H1 (cell line): ENCODE measurements around the gene IRF5. TPM values are rescaled to one million over a fixed set of nuclear protein-coding genes. Genes with fewer than 3 reads are reported as not detected.

Experiments
- ASH2L ChIP-seq: fragments of 200-600, 300-600 bp; sonication (generic); IDR thresholded peaks from one replicate; pipeline ENCODE4 v1.7.1; 2017; ENCODE audit warnings: low read length
- NANOG ChIP-seq: IDR thresholded peaks from 2 replicates; pipeline ENCODE4 v1.6.1; 2011; ENCODE audit warnings: low read length, low read depth, mild to moderate bottlenecking, inconsistent platforms; ENCODE audit not compliant: insufficient read depth, poor library complexity, severe bottlenecking
- polyA plus RNA-seq, 7 experiments: library from polyadenylated mRNA; depleted of rRNA in 3 of 7; stranded (reverse) in 5 of 7; unstranded in 2 of 7; fragments of >200 nt in 5 of 7; fragments of 200-250 nt in 2 of 7; gene quantifications; 1 replicate in 5 of 7; 2 replicates in 1 of 7; 4 replicates in 1 of 7; pipeline versions ENCODE4 v1.2.1 to v1.2.3, GENCODE V29; 2011 to 2013; ENCODE audit warnings: missing spikeins in 2 of 7, mixed read lengths in 2 of 7
- total RNA-seq: library from RNA; stranded (reverse); fragmentation: NEBNext Ultra II Directional; extraction: Animal tissue kit (Norgen Biotek cat#: 25700); gene quantifications from 2 replicates; pipeline ENCODE4 v1.2.1, GENCODE V29; 2021
- TF ChIP-seq, protein P1 (sequence below): fragments of 300-600 bp; sonication (generic); IDR thresholded peaks from 2 replicates; pipeline ENCODE4 v1.7.1; 2012; ENCODE audit warnings: low read length, moderate library complexity, mild to moderate bottlenecking, inconsistent platforms; ENCODE audit not compliant: insufficient replicate concordance
- TF ChIP-seq, protein P2 (sequence below): IDR thresholded peaks from 2 replicates; pipeline ENCODE4 v1.6.1; 2012; ENCODE audit warnings: inconsistent platforms

IRF5 gene
- total and polyA plus RNA-seq, 2 of the 8 experiments (the other 6 are each of a cell fraction or from before 2014, with no cell fraction given) = 0.28 to 1.1 TPM

DNA sequence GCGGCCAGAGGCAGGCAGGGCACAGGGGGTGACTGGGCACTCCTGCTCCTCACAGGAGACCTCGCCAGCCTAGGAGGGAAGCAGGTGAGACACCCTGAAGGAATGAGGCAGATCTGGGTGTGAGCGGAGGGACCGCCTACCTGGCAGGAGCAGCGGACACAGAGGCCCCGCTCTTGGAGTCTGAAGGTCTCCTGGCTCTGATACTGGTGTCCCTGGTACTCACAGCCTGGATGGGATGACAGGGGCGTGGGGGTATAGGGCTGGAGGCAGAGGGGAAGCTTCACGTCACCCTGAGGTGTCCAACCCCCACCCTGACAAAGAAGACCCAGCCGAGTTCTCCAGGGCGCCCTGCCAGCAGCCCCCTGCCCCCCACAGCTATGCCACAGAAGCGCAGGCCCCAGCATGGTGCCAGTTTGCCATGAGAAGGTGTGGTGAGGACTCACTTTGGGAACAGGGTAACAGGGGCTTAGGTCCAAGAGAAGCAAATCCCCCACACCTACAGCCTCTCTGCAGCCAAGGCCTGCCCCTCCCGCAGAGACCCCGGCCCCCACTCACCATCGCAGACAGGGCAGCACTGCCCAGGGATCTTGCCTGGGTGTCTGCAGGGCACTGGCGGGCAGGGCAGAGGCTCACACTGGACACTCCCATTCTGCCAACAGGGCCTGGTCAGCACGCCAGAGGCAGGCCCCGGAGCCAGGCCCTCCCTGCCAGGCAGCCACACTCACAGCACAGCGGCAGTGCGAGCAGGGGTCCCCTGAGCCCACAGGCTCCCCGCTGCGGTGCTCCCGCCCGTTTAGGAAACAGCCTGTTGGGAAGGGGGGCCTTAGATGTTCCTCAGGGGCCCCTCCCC lies 44.3 kb upstream of the IRF5 start (continued):
- TF ChIP-seq, protein P1, sequence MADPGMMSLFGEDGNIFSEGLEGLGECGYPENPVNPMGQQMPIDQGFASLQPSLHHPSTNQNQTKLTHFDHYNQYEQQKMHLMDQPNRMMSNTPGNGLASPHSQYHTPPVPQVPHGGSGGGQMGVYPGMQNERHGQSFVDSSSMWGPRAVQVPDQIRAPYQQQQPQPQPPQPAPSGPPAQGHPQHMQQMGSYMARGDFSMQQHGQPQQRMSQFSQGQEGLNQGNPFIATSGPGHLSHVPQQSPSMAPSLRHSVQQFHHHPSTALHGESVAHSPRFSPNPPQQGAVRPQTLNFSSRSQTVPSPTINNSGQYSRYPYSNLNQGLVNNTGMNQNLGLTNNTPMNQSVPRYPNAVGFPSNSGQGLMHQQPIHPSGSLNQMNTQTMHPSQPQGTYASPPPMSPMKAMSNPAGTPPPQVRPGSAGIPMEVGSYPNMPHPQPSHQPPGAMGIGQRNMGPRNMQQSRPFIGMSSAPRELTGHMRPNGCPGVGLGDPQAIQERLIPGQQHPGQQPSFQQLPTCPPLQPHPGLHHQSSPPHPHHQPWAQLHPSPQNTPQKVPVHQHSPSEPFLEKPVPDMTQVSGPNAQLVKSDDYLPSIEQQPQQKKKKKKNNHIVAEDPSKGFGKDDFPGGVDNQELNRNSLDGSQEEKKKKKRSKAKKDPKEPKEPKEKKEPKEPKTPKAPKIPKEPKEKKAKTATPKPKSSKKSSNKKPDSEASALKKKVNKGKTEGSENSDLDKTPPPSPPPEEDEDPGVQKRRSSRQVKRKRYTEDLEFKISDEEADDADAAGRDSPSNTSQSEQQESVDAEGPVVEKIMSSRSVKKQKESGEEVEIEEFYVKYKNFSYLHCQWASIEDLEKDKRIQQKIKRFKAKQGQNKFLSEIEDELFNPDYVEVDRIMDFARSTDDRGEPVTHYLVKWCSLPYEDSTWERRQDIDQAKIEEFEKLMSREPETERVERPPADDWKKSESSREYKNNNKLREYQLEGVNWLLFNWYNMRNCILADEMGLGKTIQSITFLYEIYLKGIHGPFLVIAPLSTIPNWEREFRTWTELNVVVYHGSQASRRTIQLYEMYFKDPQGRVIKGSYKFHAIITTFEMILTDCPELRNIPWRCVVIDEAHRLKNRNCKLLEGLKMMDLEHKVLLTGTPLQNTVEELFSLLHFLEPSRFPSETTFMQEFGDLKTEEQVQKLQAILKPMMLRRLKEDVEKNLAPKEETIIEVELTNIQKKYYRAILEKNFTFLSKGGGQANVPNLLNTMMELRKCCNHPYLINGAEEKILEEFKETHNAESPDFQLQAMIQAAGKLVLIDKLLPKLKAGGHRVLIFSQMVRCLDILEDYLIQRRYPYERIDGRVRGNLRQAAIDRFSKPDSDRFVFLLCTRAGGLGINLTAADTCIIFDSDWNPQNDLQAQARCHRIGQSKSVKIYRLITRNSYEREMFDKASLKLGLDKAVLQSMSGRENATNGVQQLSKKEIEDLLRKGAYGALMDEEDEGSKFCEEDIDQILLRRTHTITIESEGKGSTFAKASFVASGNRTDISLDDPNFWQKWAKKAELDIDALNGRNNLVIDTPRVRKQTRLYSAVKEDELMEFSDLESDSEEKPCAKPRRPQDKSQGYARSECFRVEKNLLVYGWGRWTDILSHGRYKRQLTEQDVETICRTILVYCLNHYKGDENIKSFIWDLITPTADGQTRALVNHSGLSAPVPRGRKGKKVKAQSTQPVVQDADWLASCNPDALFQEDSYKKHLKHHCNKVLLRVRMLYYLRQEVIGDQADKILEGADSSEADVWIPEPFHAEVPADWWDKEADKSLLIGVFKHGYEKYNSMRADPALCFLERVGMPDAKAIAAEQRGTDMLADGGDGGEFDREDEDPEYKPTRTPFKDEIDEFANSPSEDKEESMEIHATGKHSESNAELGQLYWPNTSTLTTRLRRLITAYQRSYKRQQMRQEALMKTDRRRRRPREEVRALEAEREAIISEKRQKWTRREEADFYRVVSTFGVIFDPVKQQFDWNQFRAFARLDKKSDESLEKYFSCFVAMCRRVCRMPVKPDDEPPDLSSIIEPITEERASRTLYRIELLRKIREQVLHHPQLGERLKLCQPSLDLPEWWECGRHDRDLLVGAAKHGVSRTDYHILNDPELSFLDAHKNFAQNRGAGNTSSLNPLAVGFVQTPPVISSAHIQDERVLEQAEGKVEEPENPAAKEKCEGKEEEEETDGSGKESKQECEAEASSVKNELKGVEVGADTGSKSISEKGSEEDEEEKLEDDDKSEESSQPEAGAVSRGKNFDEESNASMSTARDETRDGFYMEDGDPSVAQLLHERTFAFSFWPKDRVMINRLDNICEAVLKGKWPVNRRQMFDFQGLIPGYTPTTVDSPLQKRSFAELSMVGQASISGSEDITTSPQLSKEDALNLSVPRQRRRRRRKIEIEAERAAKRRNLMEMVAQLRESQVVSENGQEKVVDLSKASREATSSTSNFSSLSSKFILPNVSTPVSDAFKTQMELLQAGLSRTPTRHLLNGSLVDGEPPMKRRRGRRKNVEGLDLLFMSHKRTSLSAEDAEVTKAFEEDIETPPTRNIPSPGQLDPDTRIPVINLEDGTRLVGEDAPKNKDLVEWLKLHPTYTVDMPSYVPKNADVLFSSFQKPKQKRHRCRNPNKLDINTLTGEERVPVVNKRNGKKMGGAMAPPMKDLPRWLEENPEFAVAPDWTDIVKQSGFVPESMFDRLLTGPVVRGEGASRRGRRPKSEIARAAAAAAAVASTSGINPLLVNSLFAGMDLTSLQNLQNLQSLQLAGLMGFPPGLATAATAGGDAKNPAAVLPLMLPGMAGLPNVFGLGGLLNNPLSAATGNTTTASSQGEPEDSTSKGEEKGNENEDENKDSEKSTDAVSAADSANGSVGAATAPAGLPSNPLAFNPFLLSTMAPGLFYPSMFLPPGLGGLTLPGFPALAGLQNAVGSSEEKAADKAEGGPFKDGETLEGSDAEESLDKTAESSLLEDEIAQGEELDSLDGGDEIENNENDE = no peak
- TF ChIP-seq ASH2L (no peak), NANOG (no peak)
- TF ChIP-seq, protein P2, sequence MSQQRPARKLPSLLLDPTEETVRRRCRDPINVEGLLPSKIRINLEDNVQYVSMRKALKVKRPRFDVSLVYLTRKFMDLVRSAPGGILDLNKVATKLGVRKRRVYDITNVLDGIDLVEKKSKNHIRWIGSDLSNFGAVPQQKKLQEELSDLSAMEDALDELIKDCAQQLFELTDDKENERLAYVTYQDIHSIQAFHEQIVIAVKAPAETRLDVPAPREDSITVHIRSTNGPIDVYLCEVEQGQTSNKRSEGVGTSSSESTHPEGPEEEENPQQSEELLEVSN = no peak
- TF ChIP-seq, all 59 proteins: peak for 0
